Prostate gland (tissue), 2 donors: ENCODE results near the gene ARHGEF26. TPM values are rescaled to one million over a fixed set of nuclear protein-coding genes. Genes with fewer than 3 reads are reported as not detected.

Source experiments
- DNase-seq: peaks from one replicate; pipeline ENCODE4 v3.0.0-alpha.2; 2019; ENCODE audit warnings: low spot score
- H3K27ac ChIP-seq, 2 donors: fragments of 200-600 bp; sonication (generic); 2 replicates each; pipeline ENCODE4 v1.5.1; 2017 to 2019
- H3K27me3 ChIP-seq: fragments of 200-600 bp; sonication (generic); replicated peaks from 2 replicates; pipeline ENCODE4 v1.5.1; 2019; ENCODE audit not compliant: insufficient read depth
- H3K36me3 ChIP-seq, 2 donors: fragments of 200-600 bp; sonication (generic); 1 replicate in 1 of 2; 2 replicates in 1 of 2; pipeline versions ENCODE4 v1.5.1 to v1.8.1; 2017 to 2019
- H3K4me1 ChIP-seq: fragments of 200-600 bp; sonication (generic); replicated peaks from 2 replicates; pipeline ENCODE4 v1.5.1; 2019
- H3K4me3 ChIP-seq, 2 donors: fragments of 200-600 bp; sonication (generic); 2 replicates each; pipeline ENCODE4 v1.5.1; 2017 to 2019
- H3K9me3 ChIP-seq: fragments of 200-600 bp; sonication (generic); 2 replicates; pipeline ENCODE4 v1.5.1; 2017
- CTCF ChIP-seq, 4 experiments: fragments of 200-600 bp in 2 of 4; fragments of 450-650 bp in 2 of 4; sonication (generic) in 2 of 4; IDR thresholded peaks; 1 replicate in 3 of 4; 2 replicates in 1 of 4; pipeline ENCODE4 v1.5.1; 2016 to 2019; ENCODE audit warnings: antibody characterized with exemption in 4 of 4, mild to moderate bottlenecking in 2 of 4, moderate library complexity in 2 of 4
- POLR2A ChIP-seq: fragments of 450-650 bp; IDR thresholded peaks from one replicate; pipeline ENCODE4 v1.6.1; 2016; ENCODE audit warnings: antibody characterized with exemption, mild to moderate bottlenecking
- POLR2AphosphoS5 ChIP-seq: sonication (generic); formaldehyde crosslinking; IDR thresholded peaks from one replicate; pipeline ENCODE4 v1.6.1; 2017; ENCODE audit warnings: antibody characterized with exemption
- WGBS: methylation state at CpG from one replicate; pipeline ENCODE4 v1.1.5; 2018; 5-methylcytosine and 5-hydroxymethylcytosine counted together
- intact Hi-C: fragments of 100-400 bp; cut with DNase I; formaldehyde crosslinking; loops from one replicate; pipeline ENCODE4 v1.14.2; 2022
- total RNA-seq, 2 donors: library from RNA; depleted of rRNA; stranded (reverse); fragments of >200 nt; gene quantifications; one replicate each; pipeline ENCODE4 v1.1.0, GENCODE V29; 2016

ARHGEF26 gene
- total RNA-seq, 2 donors from 2014 or later, result 15.4 to 26.8 TPM

GRCh38 chr3:154161806-154162205 is 40.6 kb downstream of the ARHGEF26 start:
- no peak for DNase-seq
- intact Hi-C loops, result no loop called here
- Histone ChIP-seq H3K27ac (no peak overlapping the region), H3K4me3 (no peak overlapping the region), H3K4me1 (no peaks in the 10 kb centered on the region), H3K36me3 (no peaks in the 10 kb centered on the region), H3K27me3 (no peaks in the 10 kb centered on the region), H3K9me3 (no peaks in the 10 kb centered on the region)
- TF ChIP-seq CTCF (IDR thresholded peaks at IDR 0.05), result no peak
- no peak for TF ChIP-seq POLR2A
- TF ChIP-seq POLR2AphosphoS5, result no peak

- H3K27ac ChIP-seq, result no peak overlapping the region
Measured at GRCh38 chr3:154164387-154164786, 43.2 kb downstream of the ARHGEF26 start.

GRCh38 chr3:154168998-154169795 is 48.0 kb downstream of the ARHGEF26 start:
- Histone ChIP-seq H3K4me3 (no peak overlapping the region), H3K9me3 (no peaks in the 10 kb centered on the region), H3K4me1 (no peaks in the 10 kb centered on the region), H3K27me3 (no peaks in the 10 kb centered on the region), H3K27ac (no peak overlapping the region), H3K36me3 (no peaks in the 10 kb centered on the region)
- DNase-seq, result no peak
- TF ChIP-seq POLR2A, result no peak
- no peak for TF ChIP-seq POLR2AphosphoS5
- no peak for TF ChIP-seq CTCF (IDR thresholded peaks at IDR 0.05)
- 81% methylated on average over 9 of the region's 9 CpGs for WGBS
- intact Hi-C loops, result no loop called here

More at GRCh38 chr3:154164387-154164786, 43.2 kb downstream of the ARHGEF26 start:
- no peaks in the 10 kb centered on the region for H3K36me3 ChIP-seq
- no peak for DNase-seq
- intact Hi-C loops, result no loop called here
- no peaks in the 10 kb centered on the region for H3K27me3 ChIP-seq
- H3K4me3 ChIP-seq, result no peak overlapping the region
- H3K4me1 ChIP-seq, result no peaks in the 10 kb centered on the region
- no peaks in the 10 kb centered on the region for H3K9me3 ChIP-seq
- no peak for TF ChIP-seq POLR2AphosphoS5
- 90% methylated on average over 2 of the region's 2 CpGs for WGBS

- WGBS, result 91% methylated on average over 1 of the region's 1 CpG
- Histone ChIP-seq H3K4me1 (no peaks in the 10 kb centered on the region), H3K27ac (no peak overlapping the region), H3K9me3 (no peaks in the 10 kb centered on the region), H3K27me3 (no peaks in the 10 kb centered on the region), H3K36me3 (no peaks in the 10 kb centered on the region), H3K4me3 (no peak overlapping the region)
- TF ChIP-seq POLR2A (no peak), CTCF (IDR thresholded peaks at IDR 0.05) (no peak), POLR2AphosphoS5 (no peak)
- no peak for DNase-seq
- intact Hi-C loops, result no loop called here
Measured at GRCh38 chr3:154169796-154170110, 48.6 kb downstream of the ARHGEF26 start.

GRCh38 chr3:154170300-154170699 is 49.1 kb downstream of the ARHGEF26 start:
- H3K27me3 ChIP-seq, result no peaks in the 10 kb centered on the region
- H3K36me3 ChIP-seq, result no peaks in the 10 kb centered on the region
- DNase-seq, result no peak
- no peaks in the 10 kb centered on the region for H3K9me3 ChIP-seq
- TF ChIP-seq POLR2A (no peak), POLR2AphosphoS5 (no peak)
- no peak overlapping the region for H3K4me3 ChIP-seq
- H3K4me1 ChIP-seq, result no peaks in the 10 kb centered on the region
- intact Hi-C loops, result no loop called here
- no peak overlapping the region for H3K27ac ChIP-seq
- WGBS, result 96% methylated on average over 1 of the region's 1 CpG

- H3K9me3 ChIP-seq, result no peaks in the 10 kb centered on the region
- H3K36me3 ChIP-seq, result no peaks in the 10 kb centered on the region
- no peaks in the 10 kb centered on the region for H3K4me1 ChIP-seq
- DNase-seq, result no peak
- H3K4me3 ChIP-seq, result no peak overlapping the region
- intact Hi-C loops, result no loop called here
- H3K27me3 ChIP-seq, result no peaks in the 10 kb centered on the region
- TF ChIP-seq POLR2A (no peak), POLR2AphosphoS5 (no peak), CTCF (IDR thresholded peaks at IDR 0.05) (no peak)
- H3K27ac ChIP-seq, result no peak overlapping the region
- 85% methylated on average over 3 of the region's 3 CpGs for WGBS
Measured at GRCh38 chr3:154175041-154175440, 53.9 kb downstream of the ARHGEF26 start.
